Measurements from ENCODE around the gene MSLN. TPM values are rescaled to one million over a fixed set of nuclear protein-coding genes. Genes with fewer than 3 reads are reported as not detected.

The MSLN gene
- total RNA-seq, 2 donors from 2014 or later = 0.74 to 7.3 TPM

DNA sequence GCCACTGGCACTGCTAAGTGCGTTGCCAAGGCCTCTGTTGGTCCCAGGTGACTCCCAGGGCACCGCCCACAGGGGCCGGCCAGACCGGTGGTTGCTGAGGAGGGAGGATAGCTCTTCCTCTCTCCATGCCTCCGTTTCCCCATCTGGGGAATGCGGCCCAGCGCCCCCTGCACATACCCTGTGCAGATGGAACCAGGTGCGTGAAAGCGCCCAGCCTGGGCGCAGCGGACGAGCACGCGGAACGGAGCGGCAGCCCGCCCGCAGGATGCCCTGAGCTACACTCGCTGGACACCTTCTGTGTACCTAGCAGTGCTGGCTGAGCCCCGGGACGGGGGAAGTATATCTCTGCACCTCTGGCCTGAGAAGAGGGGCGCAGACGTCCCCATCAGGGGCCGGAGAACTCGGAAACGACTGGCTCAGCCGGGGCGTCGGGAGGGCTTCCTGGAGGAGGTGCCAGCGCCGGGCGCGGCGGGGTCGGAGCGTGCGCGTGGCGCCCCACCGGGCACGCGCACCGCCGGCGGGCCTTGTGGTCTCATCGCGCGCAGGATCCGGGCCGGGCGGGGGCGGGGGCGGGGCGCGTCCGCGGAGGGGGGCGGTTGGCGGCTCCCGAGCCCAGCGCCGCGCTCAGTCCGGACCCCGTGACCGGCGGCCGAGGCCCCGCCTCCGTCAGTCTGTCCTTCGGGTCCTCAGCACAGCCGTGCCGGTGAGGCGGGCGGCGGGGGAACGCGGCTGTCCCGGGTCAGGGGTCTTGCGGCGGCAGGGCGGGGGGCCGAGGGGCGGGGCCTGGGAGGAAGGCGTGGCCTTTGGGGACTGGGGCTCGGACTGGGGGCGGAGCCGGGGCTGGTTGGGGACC lies 33.9 kb upstream of the MSLN start, which contains the start of the genes CCDC78 and HAGHL:
TSS of gene CCDC78 (minus strand) at position 6 of the 853 bp plus-strand sequence. CDS start 76 bp downstream, outside the sequence.
TSS of gene HAGHL (plus strand) at position 669 of the 853 bp plus-strand sequence. CDS start 404 bp downstream, outside the sequence.
- TF ChIP-seq, protein P1, sequence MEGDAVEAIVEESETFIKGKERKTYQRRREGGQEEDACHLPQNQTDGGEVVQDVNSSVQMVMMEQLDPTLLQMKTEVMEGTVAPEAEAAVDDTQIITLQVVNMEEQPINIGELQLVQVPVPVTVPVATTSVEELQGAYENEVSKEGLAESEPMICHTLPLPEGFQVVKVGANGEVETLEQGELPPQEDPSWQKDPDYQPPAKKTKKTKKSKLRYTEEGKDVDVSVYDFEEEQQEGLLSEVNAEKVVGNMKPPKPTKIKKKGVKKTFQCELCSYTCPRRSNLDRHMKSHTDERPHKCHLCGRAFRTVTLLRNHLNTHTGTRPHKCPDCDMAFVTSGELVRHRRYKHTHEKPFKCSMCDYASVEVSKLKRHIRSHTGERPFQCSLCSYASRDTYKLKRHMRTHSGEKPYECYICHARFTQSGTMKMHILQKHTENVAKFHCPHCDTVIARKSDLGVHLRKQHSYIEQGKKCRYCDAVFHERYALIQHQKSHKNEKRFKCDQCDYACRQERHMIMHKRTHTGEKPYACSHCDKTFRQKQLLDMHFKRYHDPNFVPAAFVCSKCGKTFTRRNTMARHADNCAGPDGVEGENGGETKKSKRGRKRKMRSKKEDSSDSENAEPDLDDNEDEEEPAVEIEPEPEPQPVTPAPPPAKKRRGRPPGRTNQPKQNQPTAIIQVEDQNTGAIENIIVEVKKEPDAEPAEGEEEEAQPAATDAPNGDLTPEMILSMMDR (IDR thresholded peaks at IDR 0.05) = no peak
- no peak for TF ChIP-seq POLR2A (IDR thresholded peaks at IDR 0.05)
- TF ChIP-seq POLR2AphosphoS5 (IDR thresholded peaks at IDR 0.05) = no peak
- H3K4me1 ChIP-seq (replicated peaks) = peaks cover 20% of the 10 kb centered on the region
- H3K4me3 ChIP-seq = peak within 1 kb of the TSS; percentile 31 to 37
- no peak within 1 kb of the TSS for H3K27ac ChIP-seq
- no peaks in the 10 kb centered on the region for H3K9me3 ChIP-seq
- peak; percentile 39 for DNase-seq (ENCODE audit: low spot score)
- intact Hi-C loops (cut with DNase I) = no loop called here
- H3K36me3 ChIP-seq = no peaks in the 10 kb centered on the region
- H3K27me3 ChIP-seq (replicated peaks; ENCODE audit: insufficient read depth) = no peaks in the 10 kb centered on the region
- 5% methylated on average over 30 of the region's 88 CpGs for WGBS

DNA sequence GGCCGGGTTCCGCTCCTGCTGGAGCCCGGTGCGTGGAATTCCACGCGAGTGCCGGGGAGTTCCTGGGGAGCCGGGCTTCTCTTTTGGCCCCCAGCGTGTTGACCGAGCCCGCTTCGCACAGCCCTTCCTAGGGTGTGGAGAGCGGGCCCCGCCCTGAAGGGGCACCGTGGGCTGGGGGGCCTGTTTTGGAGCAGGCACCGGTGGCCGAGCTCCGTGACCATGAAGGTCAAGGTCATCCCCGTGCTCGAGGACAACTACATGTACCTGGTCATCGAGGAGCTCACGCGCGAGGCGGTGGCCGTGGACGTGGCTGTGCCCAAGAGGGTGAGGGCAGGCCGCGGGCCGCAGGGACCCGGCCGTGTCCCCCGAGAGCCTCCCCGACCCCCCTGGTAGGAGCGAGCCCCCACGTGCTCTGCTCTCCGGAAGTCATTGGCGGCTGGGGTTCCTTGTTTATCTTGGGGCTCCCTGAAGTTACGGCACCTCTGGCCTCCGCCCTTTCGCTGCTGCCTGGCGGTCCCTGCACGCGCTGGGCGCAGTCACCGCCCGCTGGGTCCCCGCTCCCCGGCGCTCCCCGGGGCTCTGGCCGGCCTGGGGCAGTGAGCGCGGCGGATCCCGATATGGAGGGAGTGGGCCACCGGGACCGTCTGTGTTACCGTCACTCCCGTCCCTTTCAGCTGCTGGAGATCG lies 33.1 kb upstream of the MSLN start:
- Histone ChIP-seq H3K36me3 (no peaks in the 10 kb centered on the region), H3K27ac (no peak overlapping the region), H3K9me3 (no peaks in the 10 kb centered on the region), H3K27me3 (replicated peaks; ENCODE audit: insufficient read depth) (no peaks in the 10 kb centered on the region), H3K4me1 (replicated peaks) (peaks cover 18% of the 10 kb centered on the region), H3K4me3 (peak overlapping the region; percentile 31 to 37)
- TF ChIP-seq POLR2AphosphoS5 (IDR thresholded peaks at IDR 0.05) (no peak), POLR2A (IDR thresholded peaks at IDR 0.05) (no peak)
- TF ChIP-seq, protein P1 (IDR thresholded peaks at IDR 0.05) = no peak
- no peak for DNase-seq (ENCODE audit: low spot score)
- intact Hi-C loops (cut with DNase I) = no loop called here
- under 1% methylated on average over 50 of the region's 61 CpGs for WGBS

DNA sequence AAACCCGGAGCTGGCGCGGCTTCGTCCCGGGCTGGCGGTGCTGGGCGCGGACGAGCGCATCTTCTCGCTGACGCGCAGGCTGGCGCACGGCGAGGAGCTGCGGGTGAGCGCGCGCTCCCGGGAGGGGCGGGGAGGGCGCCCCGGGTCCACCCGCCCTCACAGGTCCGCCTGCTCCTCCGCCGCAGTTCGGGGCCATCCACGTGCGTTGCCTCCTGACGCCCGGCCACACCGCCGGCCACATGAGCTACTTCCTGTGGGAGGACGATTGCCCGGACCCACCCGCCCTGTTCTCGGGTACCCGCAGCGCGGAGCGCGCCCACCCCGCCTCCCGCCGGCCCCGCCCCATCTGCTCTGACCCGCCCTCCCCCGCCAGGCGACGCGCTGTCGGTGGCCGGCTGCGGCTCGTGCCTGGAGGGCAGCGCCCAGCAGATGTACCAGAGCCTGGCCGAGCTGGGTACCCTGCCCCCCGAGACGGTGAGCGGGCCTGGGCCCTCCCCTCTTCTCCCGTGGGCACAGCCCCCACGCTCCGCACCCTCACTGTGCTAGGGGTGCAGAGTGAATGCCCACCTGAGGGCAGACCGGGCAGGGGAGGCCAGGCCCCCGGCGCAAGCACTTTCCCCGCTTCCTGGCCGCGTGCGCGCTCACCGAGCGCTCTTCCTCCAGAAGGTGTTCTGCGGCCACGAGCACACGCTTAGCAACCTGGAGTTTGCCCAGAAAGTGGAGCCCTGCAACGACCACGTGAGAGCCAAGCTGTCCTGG lies 32.2 kb upstream of the MSLN start:
- Histone ChIP-seq H3K4me3 (peak overlapping the region; percentile 31 to 37), H3K9me3 (no peaks in the 10 kb centered on the region), H3K27ac (no peak overlapping the region), H3K4me1 (replicated peaks) (peaks cover 18% of the 10 kb centered on the region), H3K36me3 (peaks cover 0 to 6% of the 10 kb centered on the region in 2 donors), H3K27me3 (replicated peaks; ENCODE audit: insufficient read depth) (no peaks in the 10 kb centered on the region)
- TF ChIP-seq POLR2AphosphoS5 (IDR thresholded peaks at IDR 0.05) = no peak
- no peak for TF ChIP-seq POLR2A (IDR thresholded peaks at IDR 0.05)
- TF ChIP-seq, protein P1 (IDR thresholded peaks at IDR 0.05) = no peak
- intact Hi-C loops (cut with DNase I) = no loop called here
- peak; percentile 50 for DNase-seq (ENCODE audit: low spot score)
- WGBS = 4% methylated on average over 21 of the region's 80 CpGs

DNA sequence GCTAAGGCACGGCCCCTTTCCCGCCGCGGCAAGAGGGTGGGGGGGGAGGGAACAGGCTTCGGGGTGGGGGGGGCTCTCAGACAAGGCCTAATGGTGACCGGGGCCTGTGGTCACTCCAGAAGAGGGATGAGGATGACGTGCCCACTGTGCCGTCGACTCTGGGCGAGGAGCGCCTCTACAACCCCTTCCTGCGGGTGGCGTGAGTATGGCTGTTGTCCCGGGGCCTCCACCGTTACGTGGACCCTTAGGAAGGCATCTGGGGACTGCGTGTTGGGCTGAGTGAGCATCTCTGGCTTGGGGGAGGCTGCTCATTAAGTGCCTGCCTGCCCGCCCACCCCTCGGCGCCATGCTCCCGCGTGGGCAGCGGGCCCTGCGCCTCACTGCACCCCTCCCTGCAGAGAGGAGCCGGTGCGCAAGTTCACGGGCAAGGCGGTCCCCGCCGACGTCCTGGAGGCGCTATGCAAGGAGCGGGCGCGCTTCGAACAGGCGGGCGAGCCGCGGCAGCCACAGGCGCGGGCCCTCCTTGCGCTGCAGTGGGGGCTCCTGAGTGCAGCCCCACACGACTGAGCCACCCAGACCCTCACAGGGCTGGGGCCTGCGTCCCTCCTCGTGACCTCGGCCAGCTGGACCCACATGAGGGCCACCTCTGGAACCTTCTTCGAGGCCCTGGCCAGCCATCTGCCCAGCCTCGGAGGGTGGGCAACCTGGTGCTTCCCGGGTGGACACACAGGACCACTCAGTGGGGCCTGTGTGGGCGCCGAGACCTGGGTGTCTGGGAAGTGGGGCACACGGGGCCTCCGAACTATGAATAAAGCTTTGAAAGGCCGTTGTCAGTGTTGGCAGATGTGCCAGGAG lies 31.4 kb upstream of the MSLN start:
- H3K36me3 ChIP-seq = peaks cover 0 to 14% of the 10 kb centered on the region in 2 donors
- 61% methylated on average over 52 of the region's 55 CpGs for WGBS
- TF ChIP-seq POLR2AphosphoS5 (IDR thresholded peaks at IDR 0.05) (no peak), POLR2A (IDR thresholded peaks at IDR 0.05) (no peak)
- TF ChIP-seq, protein P1 (IDR thresholded peaks at IDR 0.05) = no peak
- no peak for DNase-seq (ENCODE audit: low spot score)
- peaks cover 18% of the 10 kb centered on the region for H3K4me1 ChIP-seq (replicated peaks)
- no peaks in the 10 kb centered on the region for H3K9me3 ChIP-seq
- H3K27me3 ChIP-seq (replicated peaks; ENCODE audit: insufficient read depth) = no peaks in the 10 kb centered on the region
- intact Hi-C loops (cut with DNase I) = no loop called here
- H3K27ac ChIP-seq = no peak overlapping the region
- peak overlapping the region in 1 of 2 donors; percentile 37 for H3K4me3 ChIP-seq
